ENCODE data around the gene STAB2.
"Not testable (repeated sequence)": the region's sequence is repeated elsewhere in the genome, so short reads cannot be mapped to it uniquely, and the experiment has no call there.

Gene STAB2

DNA sequence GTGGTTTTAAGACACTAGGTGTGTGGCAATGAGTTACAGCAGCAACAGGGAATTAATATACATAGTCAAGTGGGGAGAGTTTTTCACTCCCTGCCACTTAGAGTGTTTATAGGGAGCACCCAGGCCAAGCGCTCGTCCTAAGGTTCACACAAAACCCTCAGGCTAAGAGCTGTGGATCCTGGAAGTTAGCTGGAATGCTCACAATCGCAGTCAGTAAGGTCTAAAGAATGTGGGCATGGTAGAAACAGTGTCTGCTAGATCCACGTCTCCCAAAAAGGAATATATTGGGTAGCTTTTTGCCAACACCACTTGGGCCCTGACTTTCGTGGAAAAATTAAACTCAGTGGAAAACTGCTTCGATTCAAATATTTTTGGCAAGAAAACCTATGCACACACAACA is 36.6 kb downstream of the STAB2 start:
- no peak overlapping the region for H3K4me3 ChIP-seq (ENCODE audit: low read length)
- TF ChIP-seq ZNF274 (IDR thresholded peaks at IDR 0.05; ENCODE audit: low read depth, low read length), result no peak

DNA sequence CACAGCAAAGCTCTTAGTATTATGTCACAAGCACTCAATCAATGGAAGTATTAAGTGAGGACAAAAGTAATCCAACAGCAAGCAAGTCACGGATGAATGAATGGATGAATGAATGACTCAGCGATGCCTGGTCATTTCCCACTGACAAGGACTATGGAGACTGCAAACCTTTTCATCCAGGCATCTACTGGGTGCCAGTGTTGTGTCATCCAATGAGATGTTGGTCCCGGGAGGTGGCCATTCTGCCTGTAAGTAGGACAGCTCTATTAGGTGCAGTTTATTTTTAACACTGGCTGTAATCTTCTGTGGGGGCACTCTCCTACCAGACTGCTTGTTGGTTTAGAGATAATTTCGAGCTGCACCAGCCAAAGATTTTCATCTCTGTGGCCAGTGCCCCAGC is 39.4 kb downstream of the STAB2 start:
- no peak overlapping the region for H3K4me3 ChIP-seq (ENCODE audit: low read length)

DNA sequence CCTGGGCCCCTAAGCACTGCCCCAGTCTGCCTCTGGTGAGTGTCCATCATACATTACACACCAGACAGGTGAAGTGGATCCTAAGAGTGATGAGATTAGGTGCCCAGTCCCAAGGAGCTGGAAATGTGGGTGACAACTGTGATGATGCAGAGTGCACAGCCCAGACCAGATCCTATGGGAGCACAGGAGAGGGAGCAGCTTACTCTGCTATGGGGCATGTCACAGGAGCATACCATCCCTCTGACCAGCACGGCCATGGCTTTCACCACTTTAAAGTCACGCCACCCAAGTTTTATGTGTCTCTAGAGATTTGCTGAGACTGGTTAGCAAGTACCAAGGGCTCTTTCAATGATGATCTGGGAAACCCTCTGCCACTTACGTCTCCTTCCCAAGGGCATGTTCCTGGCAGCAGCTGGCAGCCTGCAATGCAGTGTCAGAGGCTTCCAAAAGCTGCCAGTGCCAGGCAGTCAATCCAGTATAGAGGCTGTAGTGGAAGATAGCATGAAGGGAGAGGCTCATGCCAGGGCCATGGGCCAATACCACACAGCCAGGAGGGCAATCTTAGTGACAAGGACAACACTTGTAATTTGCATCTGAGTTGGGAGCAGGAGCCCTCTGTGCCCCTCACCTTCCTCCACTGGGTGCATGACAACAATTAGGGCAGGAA is 40.2 kb downstream of the STAB2 start:
- no peak for TF ChIP-seq ZNF274 (IDR thresholded peaks at IDR 0.05; ENCODE audit: low read depth, low read length)

More for the DNA sequence above, 39.4 kb downstream of the STAB2 start:
- TF ChIP-seq ZNF274 (IDR thresholded peaks at IDR 0.05; ENCODE audit: low read depth, low read length), result no peak

DNA sequence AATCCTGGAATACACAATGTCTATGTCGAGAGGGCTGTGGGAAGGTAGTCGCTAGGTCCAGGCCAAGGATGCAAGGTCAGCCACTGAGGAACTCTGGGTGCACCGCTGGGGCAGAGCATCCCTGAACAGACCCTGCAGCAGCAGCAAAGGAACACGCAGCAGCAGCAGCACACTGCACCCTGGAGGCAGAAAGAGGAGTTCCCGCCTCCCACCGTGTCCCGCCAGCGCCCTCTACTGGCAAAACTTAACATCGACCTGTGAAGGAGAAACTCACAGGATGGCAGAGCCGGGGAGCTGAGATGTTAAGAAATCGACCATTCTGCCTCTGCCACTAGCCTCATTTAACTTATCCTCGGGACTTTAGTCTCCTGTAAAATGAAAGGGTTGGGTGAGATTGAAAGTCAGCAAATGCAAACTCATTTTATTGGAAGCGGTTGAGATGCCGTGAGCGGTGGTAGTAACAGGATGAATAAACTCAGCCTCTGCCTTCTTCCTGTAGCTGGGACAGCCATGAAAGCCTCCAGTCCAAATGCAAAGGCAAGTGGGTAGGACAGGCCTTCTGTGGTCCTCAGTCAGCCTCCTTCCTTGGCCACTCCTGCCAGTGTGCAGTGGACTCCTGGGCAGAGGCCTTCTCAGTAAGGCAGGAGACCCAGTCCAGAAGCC is 45.6 kb downstream of the STAB2 start:
- no peak overlapping the region for H3K4me3 ChIP-seq (ENCODE audit: low read length)
- TF ChIP-seq ZNF274 (IDR thresholded peaks at IDR 0.05; ENCODE audit: low read depth, low read length), result no peak

More for the DNA sequence above, 40.2 kb downstream of the STAB2 start:
- H3K4me3 ChIP-seq (ENCODE audit: low read length), result no peak overlapping the region

DNA sequence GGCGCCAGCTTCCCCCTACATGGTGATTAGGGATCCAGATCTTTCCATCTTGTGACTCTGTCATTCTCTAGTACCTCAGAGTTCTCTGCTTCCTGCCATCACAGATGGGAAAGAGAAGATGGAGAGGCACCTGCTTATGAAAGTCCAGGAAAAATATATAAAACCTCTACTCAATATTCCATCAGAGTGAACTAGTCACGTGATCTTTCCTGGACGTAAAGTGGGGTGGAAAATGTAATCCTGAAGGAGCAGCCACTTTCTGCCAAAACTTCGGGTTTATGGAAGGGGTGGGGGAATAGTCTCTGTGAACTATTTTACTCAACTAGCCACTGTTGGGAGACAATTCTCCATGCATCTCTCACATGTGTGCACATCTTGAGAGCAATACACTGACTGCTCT is 47.7 kb downstream of the STAB2 start:
- TF ChIP-seq ZNF274 (IDR thresholded peaks at IDR 0.05; ENCODE audit: low read depth, low read length), result no peak
- no peak overlapping the region for H3K4me3 ChIP-seq (ENCODE audit: low read length)

DNA sequence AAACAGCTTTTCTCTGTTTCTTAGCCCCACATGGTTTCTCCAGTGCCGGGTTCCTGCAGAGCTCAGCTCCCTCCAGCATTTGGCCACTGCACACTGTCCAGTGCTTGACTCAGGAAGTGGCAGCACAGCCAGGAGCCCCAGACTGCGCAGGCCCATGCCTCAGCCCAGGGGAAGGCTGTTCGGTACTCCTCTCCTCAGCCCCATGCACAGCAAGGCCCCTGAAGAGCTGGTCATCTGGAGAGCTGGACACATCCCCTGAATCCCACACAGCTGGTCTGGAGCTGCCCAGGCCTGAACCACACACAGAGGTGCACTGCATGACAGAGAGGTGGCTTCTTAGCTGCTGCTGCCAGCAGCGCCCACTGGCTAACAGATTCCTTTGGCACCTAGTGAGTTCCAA is 48.3 kb downstream of the STAB2 start:
- no peak overlapping the region for H3K4me3 ChIP-seq (ENCODE audit: low read length)
- no peak for TF ChIP-seq ZNF274 (IDR thresholded peaks at IDR 0.05; ENCODE audit: low read depth, low read length)

DNA sequence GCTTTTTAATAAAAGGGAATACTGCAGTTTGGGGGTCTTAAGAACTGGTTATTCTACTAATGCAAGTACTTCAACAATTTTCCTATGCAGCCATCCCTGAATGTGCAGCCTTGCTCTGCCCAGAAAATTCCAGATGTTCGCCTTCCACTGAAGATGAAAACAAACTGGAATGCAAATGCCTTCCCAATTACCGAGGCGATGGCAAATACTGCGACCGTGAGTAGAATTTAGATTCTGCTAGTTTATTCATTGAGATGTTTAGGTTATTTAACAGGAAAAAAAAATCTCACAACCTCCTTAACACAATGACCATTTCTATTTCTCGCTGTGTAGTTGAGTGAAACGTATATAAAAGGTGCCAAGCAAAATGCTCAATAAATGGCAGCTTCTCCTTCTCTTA is 49.9 kb downstream of the STAB2 start:
- TF ChIP-seq ZNF274 (IDR thresholded peaks at IDR 0.05; ENCODE audit: low read depth, low read length), result no peak
- H3K4me3 ChIP-seq (ENCODE audit: low read length), result no peak overlapping the region

DNA sequence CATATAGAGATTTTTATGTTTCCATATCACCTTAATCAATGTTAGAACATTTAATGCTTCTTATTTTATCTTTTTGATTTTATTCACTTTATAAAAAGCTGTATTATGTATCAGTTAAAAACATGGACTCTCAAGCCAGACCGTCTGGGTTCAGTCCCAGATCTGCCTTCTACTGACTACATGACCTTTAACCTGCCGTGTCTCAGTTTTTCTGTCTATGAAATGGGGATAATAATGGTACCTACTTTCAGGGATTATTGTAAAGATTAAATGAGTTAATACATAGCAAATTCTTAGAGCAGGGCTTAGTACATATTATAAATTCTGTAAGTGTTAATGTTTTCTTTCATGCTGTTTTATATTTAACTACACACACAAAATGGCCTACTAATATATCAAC is 50.4 kb downstream of the STAB2 start:
- no peak for TF ChIP-seq ZNF274 (IDR thresholded peaks at IDR 0.05; ENCODE audit: low read depth, low read length)
- no peak overlapping the region for H3K4me3 ChIP-seq (ENCODE audit: low read length)

DNA sequence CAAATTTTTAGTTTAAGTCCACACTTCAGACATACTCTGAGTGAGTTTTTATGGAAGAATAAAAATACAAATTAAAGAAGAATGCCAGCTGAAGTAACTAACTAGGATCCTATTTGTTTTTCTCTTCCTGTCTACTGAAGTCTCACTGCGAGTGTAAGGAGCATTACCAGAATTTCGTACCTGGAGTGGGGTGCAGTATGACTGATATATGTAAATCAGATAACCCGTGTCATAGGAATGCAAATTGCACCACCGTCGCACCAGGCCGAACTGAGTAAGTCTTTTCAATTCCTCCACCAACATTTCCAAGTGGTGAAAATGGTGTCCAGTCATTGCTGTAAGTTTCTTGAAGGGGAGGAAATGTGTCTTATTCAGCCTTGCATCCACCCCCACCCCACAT is 52.9 kb downstream of the STAB2 start:
- no peak for TF ChIP-seq ZNF274 (IDR thresholded peaks at IDR 0.05; ENCODE audit: low read depth, low read length)

DNA sequence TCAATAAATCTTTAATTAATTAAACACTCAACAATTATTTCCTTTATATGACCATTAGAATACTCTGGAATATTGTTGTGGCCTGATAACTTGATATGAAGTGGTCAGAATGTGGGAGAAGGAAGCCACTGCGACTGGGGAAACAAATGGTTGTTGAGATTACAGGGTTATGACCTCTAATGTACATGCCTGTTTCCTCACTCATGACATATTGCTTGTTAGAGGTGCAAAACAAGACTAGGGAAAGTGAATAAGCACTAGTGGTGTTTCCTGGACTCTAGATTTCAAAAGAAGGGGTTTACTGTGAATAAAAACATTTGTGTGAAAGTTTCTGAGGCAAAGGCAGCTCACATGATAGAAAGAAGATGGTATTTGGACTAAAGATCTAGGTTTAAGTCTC is 53.3 kb downstream of the STAB2 start:
- TF ChIP-seq ZNF274 (IDR thresholded peaks at IDR 0.05; ENCODE audit: low read depth, low read length), result no peak

More for the DNA sequence above, 52.9 kb downstream of the STAB2 start:
- no peak overlapping the region for H3K4me3 ChIP-seq (ENCODE audit: low read length)

DNA sequence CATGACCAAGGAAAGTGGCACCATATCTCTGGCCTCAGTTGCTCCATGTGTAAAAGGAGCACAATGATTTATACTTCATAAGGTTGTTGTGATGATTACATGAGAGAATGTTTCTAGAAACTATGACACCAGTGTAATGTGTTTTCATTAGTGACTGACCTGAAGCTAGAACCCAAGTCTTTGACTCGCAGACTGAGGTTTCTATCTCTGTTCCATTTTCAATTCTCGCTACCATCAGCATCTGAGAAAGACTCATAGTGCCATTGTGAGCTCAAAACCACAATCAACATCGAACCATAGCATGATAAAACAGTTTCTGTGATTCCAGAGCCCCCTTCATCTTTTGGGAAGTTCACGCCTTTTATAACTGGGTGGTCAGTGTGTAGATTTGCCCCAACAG is 53.8 kb downstream of the STAB2 start:
- no peak for TF ChIP-seq ZNF274 (IDR thresholded peaks at IDR 0.05; ENCODE audit: low read depth, low read length)
- no peak overlapping the region for H3K4me3 ChIP-seq (ENCODE audit: low read length)

More for the DNA sequence above, 53.3 kb downstream of the STAB2 start:
- H3K4me3 ChIP-seq (ENCODE audit: low read length), result no peak overlapping the region

DNA sequence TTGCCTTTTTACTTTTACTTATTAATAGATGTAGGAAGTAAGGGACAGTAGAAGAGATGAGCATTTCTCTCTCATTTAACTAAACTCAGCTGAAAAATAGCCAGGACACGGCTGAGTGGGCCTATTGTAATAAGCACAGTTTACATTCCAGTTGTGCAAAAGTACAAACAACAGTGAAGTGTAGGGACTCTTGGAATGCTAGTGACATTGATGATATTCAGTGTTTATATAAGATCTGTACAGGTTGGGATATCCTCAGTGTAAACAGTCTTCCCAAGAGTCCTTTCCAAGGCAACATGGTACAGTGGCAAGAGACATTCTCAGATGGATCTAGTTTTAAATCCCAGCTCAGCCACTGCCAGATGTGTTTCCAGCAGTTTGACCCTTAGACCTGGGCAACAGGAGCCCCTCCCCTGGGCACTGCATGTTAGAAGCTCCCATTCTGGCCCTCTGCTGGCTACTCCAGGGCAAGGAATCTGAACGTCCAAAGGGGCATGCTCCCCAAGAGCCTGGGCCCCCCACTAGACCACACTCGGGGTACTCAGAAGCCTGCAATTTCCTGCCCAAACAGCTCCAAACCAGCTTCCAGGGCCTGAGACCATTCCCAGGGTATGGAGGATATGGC is 55.3 kb downstream of the STAB2 start:
- TF ChIP-seq ZNF274 (IDR thresholded peaks at IDR 0.05; ENCODE audit: low read depth, low read length), result no peak
- H3K4me3 ChIP-seq (ENCODE audit: low read length), result no peak overlapping the region

DNA sequence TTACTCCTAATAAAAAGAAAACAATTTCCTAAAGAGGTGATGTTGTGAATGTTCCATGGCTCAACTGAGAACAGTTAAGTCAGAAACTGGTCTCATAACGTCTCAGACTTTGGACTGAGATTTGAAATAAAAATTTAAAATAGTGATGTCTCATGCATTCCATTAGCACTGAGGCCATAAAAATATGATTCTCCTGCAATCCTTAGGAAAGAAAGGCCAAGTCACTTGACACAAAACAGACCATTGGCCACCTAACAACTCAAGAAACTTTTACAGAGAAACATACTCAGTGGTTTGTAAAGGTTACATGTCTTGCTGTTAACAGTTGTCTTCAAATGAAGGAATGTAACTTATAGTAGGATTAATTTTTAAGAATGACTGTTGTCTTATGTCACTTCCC is 58.1 kb downstream of the STAB2 start:
- no peak overlapping the region for H3K4me3 ChIP-seq (ENCODE audit: low read length)
- no peak for TF ChIP-seq ZNF274 (IDR thresholded peaks at IDR 0.05; ENCODE audit: low read depth, low read length)

DNA sequence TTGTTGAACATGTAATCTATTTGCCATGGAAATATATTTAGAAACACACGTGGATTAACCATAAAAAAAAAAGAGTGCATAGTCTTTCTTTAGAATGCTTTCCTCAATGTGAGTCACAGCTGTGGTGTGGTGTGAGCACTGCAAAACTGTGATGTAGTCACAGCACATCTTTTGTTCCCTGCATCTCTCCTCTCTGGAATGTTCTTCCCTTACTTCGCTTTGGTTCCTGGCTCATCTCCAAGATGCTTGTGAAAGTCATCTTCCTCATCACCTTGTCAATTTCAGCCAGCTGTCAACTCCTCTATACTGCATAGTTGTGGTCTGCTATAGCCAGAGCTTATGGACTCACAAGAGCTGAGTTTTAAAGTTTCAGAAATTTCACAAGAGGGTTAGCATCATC is 60.2 kb downstream of the STAB2 start:
- H3K4me3 ChIP-seq (ENCODE audit: low read length), result no peak overlapping the region
- no peak for TF ChIP-seq ZNF274 (IDR thresholded peaks at IDR 0.05; ENCODE audit: low read depth, low read length)

DNA sequence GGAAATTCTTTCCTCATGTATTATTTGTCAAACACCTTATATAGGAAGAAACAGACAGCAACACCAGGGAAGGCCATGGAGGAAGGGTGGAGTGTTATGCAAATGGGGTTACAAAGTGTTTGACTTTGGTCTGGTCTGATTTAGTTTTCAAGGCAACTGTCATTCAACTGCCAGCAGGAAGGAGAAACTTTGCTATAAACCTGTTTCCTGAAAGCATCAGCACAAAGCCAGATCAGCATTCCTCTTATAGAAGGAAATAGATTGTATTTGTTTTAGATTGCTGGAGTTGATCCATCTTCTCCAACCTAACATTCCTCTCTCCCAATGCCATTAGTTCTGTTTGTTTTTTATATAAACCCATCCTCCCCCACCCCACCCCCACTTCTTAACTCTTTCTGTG is 65.7 kb downstream of the STAB2 start:
- TF ChIP-seq ZNF274 (IDR thresholded peaks at IDR 0.05; ENCODE audit: low read depth, low read length), result no peak
- H3K4me3 ChIP-seq (ENCODE audit: low read length), result no peak overlapping the region

DNA sequence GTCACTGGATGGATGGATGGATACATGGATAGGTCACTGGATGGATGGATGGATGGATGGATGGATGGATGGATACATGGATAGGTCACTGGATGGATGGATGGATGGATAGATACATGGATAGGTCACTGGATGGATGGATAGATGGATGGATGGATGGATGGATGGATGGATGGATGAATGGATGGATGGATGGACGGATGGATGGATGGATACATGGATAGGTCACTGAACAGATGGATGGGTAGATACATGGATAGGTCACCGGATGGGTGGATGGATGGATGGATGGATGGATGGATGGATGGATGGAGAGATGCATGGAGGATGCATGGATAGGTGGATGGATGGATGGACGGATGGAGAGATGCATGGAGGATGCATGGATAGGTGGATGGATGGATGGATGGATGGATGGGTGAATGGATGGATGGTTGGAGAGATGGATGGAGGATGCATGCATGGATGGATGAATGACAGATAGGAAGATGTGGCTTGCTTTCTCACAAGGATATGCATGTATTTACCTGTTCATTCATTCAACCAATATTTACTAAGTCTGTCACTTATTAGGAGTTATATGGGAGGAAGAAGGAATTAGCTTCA is 66.6 kb downstream of the STAB2 start:
- not testable (repeated sequence) for H3K4me3 ChIP-seq (ENCODE audit: low read length)

Measured in GM08714 (cell line).